PFSK-1 (cell line): ENCODE measurements around the gene KLF3.

ENCODE experiments used
- FOXP2 ChIP-seq: optimal IDR thresholded peaks from 2 replicates; pipeline ENCODE3; 2011; ENCODE audit warnings: borderline replicate concordance, control low read depth, inconsistent platforms; ENCODE audit not compliant: insufficient read depth; ENCODE audit errors: extremely low read length, extremely low read depth
- POLR2AphosphoS5 ChIP-seq: IDR thresholded peaks from 2 replicates; pipeline ENCODE4 v1.6.1; 2012; ENCODE audit warnings: low read depth, mild to moderate bottlenecking, control low read depth, low read length, moderate library complexity

DNA sequence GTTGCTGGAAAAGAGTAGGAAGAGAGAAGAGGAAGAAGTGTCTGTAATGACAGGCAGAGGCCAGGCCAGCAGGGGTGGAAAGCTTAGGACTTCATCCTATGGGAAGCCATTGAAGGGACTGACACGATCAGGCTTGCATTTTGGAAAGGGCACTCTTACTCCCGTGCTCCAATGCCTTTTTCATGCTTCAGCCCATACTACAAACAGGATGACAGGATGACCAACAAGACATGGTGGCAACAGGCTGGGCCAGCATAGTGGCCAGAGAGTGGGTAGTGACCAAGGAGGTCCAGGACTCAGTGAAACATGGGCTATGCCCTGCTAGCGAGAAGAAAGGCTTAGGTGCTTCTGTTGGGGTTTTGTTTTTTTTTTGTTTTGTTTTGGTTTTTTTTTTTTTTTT is 2.6 kb upstream of the KLF3 start:
- TF ChIP-seq POLR2AphosphoS5 (no peak), FOXP2 (no peak)
